Measurements from ENCODE around the gene XYLT1. TPM values are rescaled to one million over a fixed set of nuclear protein-coding genes. Genes with fewer than 3 reads are reported as not detected.

XYLT1 gene
- total and polyA plus RNA-seq, 2 of the 8 experiments (the other 6 are each of a cell fraction or from before 2014, with no cell fraction given) = 6.6 to 25.4 TPM

- peak overlapping the region; percentile 44; the same call in 1 of the 2 replicates for H2BK12ac ChIP-seq (ENCODE audit: low read depth, low read length)
- 0 out of 2 replicates have a peak overlapping the region, but pooled peaks have one; percentile 3 for H2BK5ac ChIP-seq (ENCODE audit: low read depth, low read length)
- H3K36me3 ChIP-seq (ENCODE audit: control insufficient read depth in 2 of 4, insufficient read depth in 4 of 4, low read length in 3 of 4) = no peaks in the 10 kb centered on the region
- H3K23ac ChIP-seq (ENCODE audit: insufficient read length) = no peak overlapping the region
- H3K79me2 ChIP-seq (ENCODE audit: control insufficient read depth in 1 of 2, insufficient read depth in 2 of 2, low read length in 2 of 2) = no peaks in the 10 kb centered on the region
- no peaks in the 10 kb centered on the region for H3K23me2 ChIP-seq (ENCODE audit: low read depth, low read length)
- no peak overlapping the region for H3K9ac ChIP-seq (replicated peaks in 1 of 4; ENCODE audit: extremely low read depth in 1 of 4, low read depth in 3 of 4, low read length in 3 of 4)
- TF ChIP-seq KDM1A (IDR thresholded peaks at IDR 0.05; ENCODE audit: borderline replicate concordance, low read length) (peak; percentile 83), TAF1 (IDR thresholded peaks at IDR 0.05; ENCODE audit: low read depth, low read length) (no peak)
- TF ChIP-seq, protein P1, sequence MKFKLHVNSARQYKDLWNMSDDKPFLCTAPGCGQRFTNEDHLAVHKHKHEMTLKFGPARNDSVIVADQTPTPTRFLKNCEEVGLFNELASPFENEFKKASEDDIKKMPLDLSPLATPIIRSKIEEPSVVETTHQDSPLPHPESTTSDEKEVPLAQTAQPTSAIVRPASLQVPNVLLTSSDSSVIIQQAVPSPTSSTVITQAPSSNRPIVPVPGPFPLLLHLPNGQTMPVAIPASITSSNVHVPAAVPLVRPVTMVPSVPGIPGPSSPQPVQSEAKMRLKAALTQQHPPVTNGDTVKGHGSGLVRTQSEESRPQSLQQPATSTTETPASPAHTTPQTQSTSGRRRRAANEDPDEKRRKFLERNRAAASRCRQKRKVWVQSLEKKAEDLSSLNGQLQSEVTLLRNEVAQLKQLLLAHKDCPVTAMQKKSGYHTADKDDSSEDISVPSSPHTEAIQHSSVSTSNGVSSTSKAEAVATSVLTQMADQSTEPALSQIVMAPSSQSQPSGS (IDR thresholded peaks at IDR 0.05; ENCODE audit: low read length) = no peak
- no peak overlapping the region for H4K8ac ChIP-seq (ENCODE audit: extremely low read depth, insufficient read depth, low read length)
- no peak overlapping the region for H3K18ac ChIP-seq (ENCODE audit: extremely low read depth, low read length)
- ChIA-PET POLR2A (ENCODE audit: partially characterized antibody) (interaction anchor here (1.0 kb wide), 1 partner anchor 9 kb away, joined by 3 read pairs; no protein-coding TSS in a partner anchor), CTCF (ENCODE audit: partially characterized antibody) (interaction anchor here (0.6 kb wide), 1 partner anchor 145 kb away, joined by 3 read pairs; no protein-coding TSS in a partner anchor)
- peak overlapping the region; percentile 58; the same call in 1 of the 2 replicates for H2AK5ac ChIP-seq (ENCODE audit: low read depth, low read length)
- no peak overlapping the region for H3K4me3 ChIP-seq (ENCODE audit: extremely low read depth in 1 of 4, insufficient read depth in 2 of 4, low read depth in 3 of 4, low read length in 4 of 4)
- H4K20me1 ChIP-seq (replicated peaks in 1 of 2; ENCODE audit: control insufficient read depth in 1 of 2, insufficient read depth in 2 of 2, low read length in 2 of 2) = no peaks in the 10 kb centered on the region
- H3K4ac ChIP-seq (replicated peaks; ENCODE audit: insufficient read length, low read depth, low read length) = no peak overlapping the region
- H3K27me3 ChIP-seq (replicated peaks in 1 of 4; ENCODE audit: control insufficient read depth in 3 of 4, extremely low read depth in 1 of 4, insufficient read depth in 3 of 4, low read length in 3 of 4) = no peaks in the 10 kb centered on the region
- H3K9me3 ChIP-seq (ENCODE audit: insufficient read depth in 2 of 2, low read depth in 1 of 2, low read length in 1 of 2) = peaks cover 0 to 7% of the 10 kb centered on the region in 2 experiments; a peak in 2 of 4 replicates
- no peak overlapping the region for H3K4me2 ChIP-seq (ENCODE audit: insufficient read depth in 1 of 2, low read depth in 2 of 2, low read length in 2 of 2)
- no peak overlapping the region for H3K56ac ChIP-seq (replicated peaks; ENCODE audit: insufficient read length, low read depth, low read length)
- FAIRE-seq = no peak
- peak overlapping the region; percentile 12 for H4K91ac ChIP-seq (replicated peaks; ENCODE audit: insufficient read length, low read length)
- H3K27ac ChIP-seq (ENCODE audit: low read depth, low read length) = no peak overlapping the region
- no peak overlapping the region for H2BK120ac ChIP-seq (replicated peaks; ENCODE audit: low read depth, low read length)
- no peak overlapping the region for H3K14ac ChIP-seq (ENCODE audit: insufficient read length)
- H3K4me1 ChIP-seq (replicated peaks in 1 of 4; ENCODE audit: control insufficient read depth in 3 of 4, insufficient read depth in 4 of 4, low read length in 3 of 4) = peaks cover 2 to 7% (median 3%) of the 10 kb centered on the region in 4 experiments; a peak in 5 of 7 replicates
- no peak overlapping the region for H2BK15ac ChIP-seq (ENCODE audit: low read length)
- DNase-seq (ENCODE audit: low read depth in 1 of 2, low spot score in 2 of 2) = no peak
- no peaks in the 10 kb centered on the region for H3K79me1 ChIP-seq (ENCODE audit: low read depth, low read length)
- H2BK20ac ChIP-seq (ENCODE audit: low read length) = no peak overlapping the region
- no peak overlapping the region for H2AFZ ChIP-seq (ENCODE audit: low read length)
- H4K5ac ChIP-seq (ENCODE audit: insufficient read length, low read depth, low read length) = no peak overlapping the region
- WGBS, 2 experiments (ENCODE audit: extremely low coverage in 1 of 2, insufficient coverage in 1 of 2, insufficient read length in 1 of 2, insufficient replicate concordance in 2 of 2, low coverage in 1 of 2, low lambda C conversion rate in 2 of 2, missing lambda C conversion rate in 1 of 2) = 93 to 100% methylated on average over 1 to 5 of the region's 5 CpGs
Measured at GRCh38 chr16:17076818-17077498, 393.8 kb downstream of the XYLT1 start.

Measured in H1 (cell line).